ENCODE data around the gene EXOSC2.

EXOSC2 gene

GRCh38 chr9:130663977-130664250 lies 29.7 kb upstream of the EXOSC2 start:
- Histone ChIP-seq H3K79me2 (ENCODE audit: low read length) (no peaks in the 10 kb centered on the region), H3K9me3 (ENCODE audit: insufficient read depth, low read length) (no peaks in the 10 kb centered on the region), H3K27ac (ENCODE audit: low read length) (no peak overlapping the region), H3K4me1 (ENCODE audit: low read length) (no peaks in the 10 kb centered on the region), H4K20me1 (ENCODE audit: insufficient read depth, low read length) (no peaks in the 10 kb centered on the region), H3K9ac (ENCODE audit: low read length) (no peak overlapping the region), H3K4me2 (ENCODE audit: low read length) (no peak overlapping the region), H2AFZ (ENCODE audit: low read depth, low read length) (no peak overlapping the region), H3K4me3 (ENCODE audit: low read length) (no peak overlapping the region), H3K36me3 (replicated peaks; ENCODE audit: low read depth, low read length) (no peaks in the 10 kb centered on the region), H3K27me3 (ENCODE audit: low read depth, low read length) (no peaks in the 10 kb centered on the region)
- TF ChIP-seq EZH2phosphoT487 (IDR thresholded peaks at IDR 0.05; ENCODE audit: low read depth) (no peak), CTCF (IDR thresholded peaks at IDR 0.05; ENCODE audit: low read depth, low read length) (no peak)

- Histone ChIP-seq H2AFZ (ENCODE audit: low read depth, low read length) (no peak within 1 kb of the TSS), H3K27me3 (ENCODE audit: low read depth, low read length) (no peaks in the 10 kb centered on the region), H3K9ac (ENCODE audit: low read length) (no peak within 1 kb of the TSS), H3K79me2 (ENCODE audit: low read length) (no peaks in the 10 kb centered on the region), H3K4me2 (ENCODE audit: low read length) (no peak within 1 kb of the TSS), H3K4me3 (ENCODE audit: low read length) (no peak within 1 kb of the TSS), H3K36me3 (replicated peaks; ENCODE audit: low read depth, low read length) (no peaks in the 10 kb centered on the region), H3K9me3 (ENCODE audit: insufficient read depth, low read length) (no peaks in the 10 kb centered on the region), H3K27ac (ENCODE audit: low read length) (no peak within 1 kb of the TSS), H3K4me1 (ENCODE audit: low read length) (no peaks in the 10 kb centered on the region), H4K20me1 (ENCODE audit: insufficient read depth, low read length) (no peaks in the 10 kb centered on the region)
- no peak for TF ChIP-seq EZH2phosphoT487 (IDR thresholded peaks at IDR 0.05; ENCODE audit: low read depth)
- TF ChIP-seq CTCF (IDR thresholded peaks at IDR 0.05; ENCODE audit: low read depth, low read length), result no peak
These were observed 29.1 kb upstream of the EXOSC2 start, which contains the start of gene PRDM12 for GRCh38 chr9:130664251-130665028. PRDM12 (plus strand) TSS chr9:130664594; CDS start chr9:130664654, 60 bp downstream.

GRCh38 chr9:130665029-130665430 lies 28.6 kb upstream of the EXOSC2 start:
- no peak overlapping the region for H2AFZ ChIP-seq (ENCODE audit: low read depth, low read length)
- no peak overlapping the region for H3K4me2 ChIP-seq (ENCODE audit: low read length)
- TF ChIP-seq EZH2phosphoT487 (IDR thresholded peaks at IDR 0.05; ENCODE audit: low read depth) (no peak), CTCF (IDR thresholded peaks at IDR 0.05; ENCODE audit: low read depth, low read length) (no peak)

GRCh38 chr9:130665431-130666392 lies 27.9 kb upstream of the EXOSC2 start:
- Histone ChIP-seq H2AFZ (ENCODE audit: low read depth, low read length) (no peak overlapping the region), H4K20me1 (ENCODE audit: insufficient read depth, low read length) (no peaks in the 10 kb centered on the region), H3K9me3 (ENCODE audit: insufficient read depth, low read length) (no peaks in the 10 kb centered on the region), H3K27me3 (ENCODE audit: low read depth, low read length) (no peaks in the 10 kb centered on the region), H3K9ac (ENCODE audit: low read length) (no peak overlapping the region), H3K4me1 (ENCODE audit: low read length) (no peaks in the 10 kb centered on the region), H3K27ac (ENCODE audit: low read length) (no peak overlapping the region), H3K4me2 (ENCODE audit: low read length) (no peak overlapping the region), H3K79me2 (ENCODE audit: low read length) (no peaks in the 10 kb centered on the region), H3K4me3 (ENCODE audit: low read length) (no peak overlapping the region), H3K36me3 (replicated peaks; ENCODE audit: low read depth, low read length) (no peaks in the 10 kb centered on the region)
- no peak for TF ChIP-seq CTCF (IDR thresholded peaks at IDR 0.05; ENCODE audit: low read depth, low read length)
- no peak for TF ChIP-seq EZH2phosphoT487 (IDR thresholded peaks at IDR 0.05; ENCODE audit: low read depth)

More at GRCh38 chr9:130665029-130665430, 28.6 kb upstream of the EXOSC2 start:
- Histone ChIP-seq H3K36me3 (replicated peaks; ENCODE audit: low read depth, low read length) (no peaks in the 10 kb centered on the region), H3K79me2 (ENCODE audit: low read length) (no peaks in the 10 kb centered on the region), H3K27ac (ENCODE audit: low read length) (no peak overlapping the region), H3K4me3 (ENCODE audit: low read length) (no peak overlapping the region), H3K9me3 (ENCODE audit: insufficient read depth, low read length) (no peaks in the 10 kb centered on the region), H3K4me1 (ENCODE audit: low read length) (no peaks in the 10 kb centered on the region), H4K20me1 (ENCODE audit: insufficient read depth, low read length) (no peaks in the 10 kb centered on the region), H3K9ac (ENCODE audit: low read length) (no peak overlapping the region), H3K27me3 (ENCODE audit: low read depth, low read length) (no peaks in the 10 kb centered on the region)
